GM18520 (cell line): Measurements from ENCODE around the gene EPN2.
A peak's percentile ranks its signal among the peaks of the same experiment; 100 is the strongest.
"Not testable (repeated sequence)": the region's sequence is repeated elsewhere in the genome, so short reads cannot be mapped to it uniquely, and the experiment has no call there.

Experiments
- ATAC-seq: cut with Tn5 transposase; IDR thresholded peaks from one replicate; pipeline ENCODE4 v1.9.1; 2021; ENCODE audit not compliant: unreplicated experiment

EPN2 gene

GRCh38 chr17:19264681-19265080, 27.5 kb downstream of the EPN2 start:
- ATAC-seq: no peak

- no peak for ATAC-seq
These were observed 28.6 kb downstream of the EPN2 start for GRCh38 chr17:19265755-19266154.

- no peak for ATAC-seq
These were observed 31.4 kb downstream of the EPN2 start for GRCh38 chr17:19268611-19269010.

GRCh38 chr17:19269106-19269505, 31.9 kb downstream of the EPN2 start:
- no peak for ATAC-seq

GRCh38 chr17:19269641-19270040, 32.5 kb downstream of the EPN2 start:
- ATAC-seq: no peak

GRCh38 chr17:19270347-19270703, 33.2 kb downstream of the EPN2 start:
- ATAC-seq: no peak

- ATAC-seq: peak; percentile 90
These were observed 33.8 kb downstream of the EPN2 start for GRCh38 chr17:19270704-19271611.

GRCh38 chr17:19271780-19272357, 34.7 kb downstream of the EPN2 start:
- no peak for ATAC-seq

GRCh38 chr17:19273731-19274130, 36.6 kb downstream of the EPN2 start:
- ATAC-seq: no peak

- no peak for ATAC-seq
These were observed 37.7 kb downstream of the EPN2 start for GRCh38 chr17:19274893-19275292.

GRCh38 chr17:19275457-19276127, 38.4 kb downstream of the EPN2 start:
- ATAC-seq: no peak

- not testable (repeated sequence) for ATAC-seq
These were observed 41.1 kb downstream of the EPN2 start for GRCh38 chr17:19278284-19278683.

GRCh38 chr17:19278729-19279128, 41.6 kb downstream of the EPN2 start:
- ATAC-seq: no peak

- ATAC-seq: no peak
These were observed 44.0 kb downstream of the EPN2 start for GRCh38 chr17:19281161-19281560.

- no peak for ATAC-seq
These were observed 47.1 kb downstream of the EPN2 start for GRCh38 chr17:19284005-19284959.

GRCh38 chr17:19285213-19285900, 48.2 kb downstream of the EPN2 start:
- no peak for ATAC-seq

- no peak for ATAC-seq
These were observed 49.7 kb downstream of the EPN2 start for GRCh38 chr17:19286751-19287341.

GRCh38 chr17:19287651-19288050, 50.5 kb downstream of the EPN2 start:
- no peak for ATAC-seq

- no peak for ATAC-seq
These were observed 51.3 kb downstream of the EPN2 start for GRCh38 chr17:19288453-19288852.
